Adrenal gland (tissue), 5 donors: ENCODE results near the gene OR4C3.
A peak's percentile ranks its signal among the peaks of the same experiment; 100 is the strongest.

ENCODE experiments used
- CTCF ChIP-seq, 6 experiments: fragments of 450-650 bp in 4 of 6; fragments of 200-600 bp in 2 of 6; sonication (generic) in 1 of 6; IDR thresholded peaks; 1 replicate in 5 of 6; 2 replicates in 1 of 6; pipeline versions ENCODE4 v1.5.1 to v1.8.0; 2016 to 2021; ENCODE audit warnings: antibody characterized with exemption in 6 of 6, mild to moderate bottlenecking in 2 of 6, moderate library complexity in 1 of 6
- POLR2A ChIP-seq, 2 donors: fragments of 450-650 bp; IDR thresholded peaks; one replicate each; pipeline ENCODE4 v1.6.1; 2017; ENCODE audit warnings: antibody characterized with exemption in 2 of 2, mild to moderate bottlenecking in 2 of 2, moderate library complexity in 1 of 2
- donor health status: DM: no; HTN: no; CAD: no.

- TF ChIP-seq CTCF (IDR thresholded peaks at IDR 0.05) (peak; percentile 52 to 79 (median 69)), POLR2A (IDR thresholded peaks at IDR 0.05) (no peak)
Measured at GRCh38 chr11:48307760-48308386, 16.8 kb upstream of the OR4C3 start.
